K562 (cell line): ENCODE measurements around the gene GATAD1. TPM values are rescaled to one million over a fixed set of nuclear protein-coding genes. Genes with fewer than 3 reads are reported as not detected.

Experiments
- ATAC-seq: fragments of 200-7000 bp; cut with Tn5 transposase; 3 replicates; pipeline ENCODE4 v1.9.1; 2020; ENCODE audit warnings: moderate library complexity
- BruUV-seq: library from RNA; stranded (reverse); fragments of 400-500 nt; replicated peaks from 2 replicates; lab custom pipeline; 2021; lab: Mats Ljungman, UMichigan
- CTCF ChIA-PET: fragments of 300-600 bp; formaldehyde crosslinking; extraction: SDS; loops from one replicate; lab custom pipeline; 2021; ENCODE audit warnings: low intra/inter-chr PET ratio; lab: Yijun Ruan, JAX
- POLR2A ChIA-PET: fragments of 300-600, 350-650 bp; sonication (Branson Sonifier 250); formaldehyde crosslinking; extraction: SDS; loops from one replicate; lab custom pipeline; 2021; ENCODE audit warnings: antibody characterized with exemption, inconsistent platforms; lab: Yijun Ruan, JAX
- DNase-seq, 4 experiments: peaks; one replicate each; pipeline versions ENCODE4 v3.0.0 to v3.0.0-alpha.2; 2011 to 2018; ENCODE audit warnings: low spot score in 3 of 4, mixed read lengths in 3 of 4; ENCODE audit errors: extremely low read depth in 1 of 4
- FAIRE-seq: peaks from 2 replicates; lab custom pipeline; 2011; peaks lifted over from hg19 to GRCh38; lab: Jason Lieb, UNC
- H2AFZ ChIP-seq: 2 replicates; pipeline ENCODE4 v1.6.0; 2011; ENCODE audit warnings: low read depth, low read length, control low read depth, inconsistent platforms
- H3K27ac ChIP-seq: fragments of 200-600 bp; 3 replicates; pipeline ENCODE4 v1.8.0; 2011; ENCODE audit warnings: low read depth, mild to moderate bottlenecking, control low read depth, inconsistent platforms, low read length, moderate library complexity, mixed read lengths; ENCODE audit errors: extremely low read depth
- H3K27me3 ChIP-seq, 2 experiments: fragments of 300-600 bp in 1 of 2; 2 replicates in 1 of 2; 3 replicates in 1 of 2; pipeline versions ENCODE4 v1.6.0 to v1.8.0; 2011; ENCODE audit warnings: inconsistent platforms in 2 of 2, low read length in 2 of 2, mild to moderate bottlenecking in 1 of 2, mixed read lengths in 1 of 2, moderate library complexity in 1 of 2; ENCODE audit not compliant: control insufficient read depth in 2 of 2, insufficient read depth in 2 of 2
- H3K36me3 ChIP-seq: fragments of 300-600 bp; 3 replicates; pipeline ENCODE4 v1.8.0; 2011; ENCODE audit warnings: mild to moderate bottlenecking, low read length, inconsistent platforms; ENCODE audit not compliant: control insufficient read depth, insufficient read depth
- H3K4me1 ChIP-seq, 2 experiments: fragments of 200-600 bp in 1 of 2; replicated peaks in 1 of 2; 2 replicates in 1 of 2; 3 replicates in 1 of 2; pipeline versions ENCODE4 v1.5.1 to v1.8.0; 2011; ENCODE audit warnings: inconsistent platforms in 2 of 2, low read length in 2 of 2, mild to moderate bottlenecking in 1 of 2, mixed read lengths in 1 of 2, moderate library complexity in 1 of 2; ENCODE audit not compliant: control insufficient read depth in 2 of 2, insufficient read depth in 2 of 2
- H3K4me2 ChIP-seq: 2 replicates; pipeline ENCODE4 v1.6.1; 2011; ENCODE audit warnings: low read length, control low read depth, inconsistent platforms, mixed read lengths; ENCODE audit not compliant: insufficient read depth
- H3K4me3 ChIP-seq: fragments of 200-600 bp; sonication (generic), shearing (Covaris generic); 2 replicates; pipeline ENCODE4 v1.5.1; 2016; ENCODE audit warnings: control low read depth, inconsistent platforms
- H3K79me2 ChIP-seq: fragments of 200-600 bp; 3 replicates; pipeline ENCODE4 v1.8.0; 2011; ENCODE audit warnings: low read length, inconsistent platforms; ENCODE audit not compliant: control insufficient read depth, insufficient read depth
- H3K9ac ChIP-seq, 2 experiments: 2 replicates each; pipeline versions ENCODE4 v1.6.0 to v1.6.1; 2011; ENCODE audit warnings: low read depth in 2 of 2, low read length in 2 of 2, control low read depth in 1 of 2, inconsistent platforms in 1 of 2, mild to moderate bottlenecking in 1 of 2, mixed read lengths in 1 of 2; ENCODE audit not compliant: insufficient read depth in 1 of 2
- H3K9me1 ChIP-seq: one replicate; pipeline ENCODE4 v1.6.0; 2011; ENCODE audit warnings: inconsistent platforms, mild to moderate bottlenecking, low read length, moderate library complexity; ENCODE audit not compliant: control insufficient read depth, insufficient read depth
- H3K9me3 ChIP-seq: replicated peaks from 2 replicates; pipeline ENCODE4 v1.5.1; 2011; ENCODE audit warnings: low read depth, low read length, inconsistent platforms; ENCODE audit not compliant: control insufficient read depth, insufficient read depth
- H4K20me1 ChIP-seq: replicated peaks from 2 replicates; pipeline ENCODE4 v1.6.1; 2011; ENCODE audit warnings: low read length, inconsistent platforms, mixed read lengths; ENCODE audit not compliant: control insufficient read depth, insufficient read depth
- ARNT ChIP-seq, 2 experiments: fragments of 450-650 bp; IDR thresholded peaks; 2 replicates each; pipeline ENCODE4 v1.6.1; 2016; ENCODE audit warnings: mild to moderate bottlenecking in 1 of 2
- EHMT2 ChIP-seq: fragments of 450-650 bp; IDR thresholded peaks from 2 replicates; pipeline ENCODE4 v1.6.1; 2018; ENCODE audit warnings: antibody characterized with exemption
- FOXP1 ChIP-seq: sonication (generic); formaldehyde crosslinking; IDR thresholded peaks from 2 replicates; pipeline ENCODE4 v1.8.0; 2022; ENCODE audit warnings: mild to moderate bottlenecking, missing genetic modification reagents
- GTF2A2 ChIP-seq: IDR thresholded peaks from 2 replicates; pipeline ENCODE4 v1.6.1; 2016; ENCODE audit warnings: mild to moderate bottlenecking, missing genetic modification characterization, missing compliant biosample characterization
- HDAC2 ChIP-seq: fragments of 450-650 bp; IDR thresholded peaks from 2 replicates; pipeline ENCODE4 v1.6.1; 2016; ENCODE audit warnings: mild to moderate bottlenecking
- JUND ChIP-seq, 2 experiments: IDR thresholded peaks; 2 replicates in 1 of 2; 3 replicates in 1 of 2; pipeline ENCODE4 v1.6.1; 2011; ENCODE audit warnings: borderline replicate concordance in 2 of 2, low read depth in 2 of 2, low read length in 2 of 2, improper control_type of control experiment in 1 of 2, missing biosample characterization in 1 of 2, missing genetic modification characterization in 1 of 2, missing genetic modification reagents in 1 of 2
- SMAD1 ChIP-seq: fragments of 150-350 bp; IDR thresholded peaks from 2 replicates; pipeline ENCODE4 v1.6.1; 2014; ENCODE audit warnings: low read length, low read depth; ENCODE audit not compliant: partially characterized antibody
- TGIF2 ChIP-seq: sonication (generic); formaldehyde crosslinking; IDR thresholded peaks from 2 replicates; pipeline ENCODE4 v1.8.1; 2022; ENCODE audit warnings: mild to moderate bottlenecking, missing genetic modification reagents, moderate library complexity
- ZEB2 ChIP-seq: fragments of 450-650 bp; IDR thresholded peaks from 2 replicates; pipeline ENCODE4 v1.6.1; 2016
- ZNF212 ChIP-seq: fragments of 450-650 bp; formaldehyde crosslinking; IDR thresholded peaks from 2 replicates; pipeline ENCODE4 v1.4.0; 2020; ENCODE audit warnings: mild to moderate bottlenecking
- ZNF282 ChIP-seq: sonication (generic); formaldehyde crosslinking; IDR thresholded peaks from 2 replicates; pipeline ENCODE4 v1.8.1; 2023; ENCODE audit warnings: missing genetic modification reagents
- ZNF584 ChIP-seq: fragments of 200-800 bp; sonication (Bioruptor generic); IDR thresholded peaks from 2 replicates; pipeline ENCODE4 v1.6.1; 2016; ENCODE audit warnings: low read depth, mild to moderate bottlenecking, missing genetic modification characterization, missing compliant biosample characterization
- ZSCAN29 ChIP-seq: fragments of 450-650 bp; IDR thresholded peaks from 2 replicates; pipeline ENCODE4 v1.6.1; 2017
- WGBS: fragments of 100-300 bp; shearing (Covaris generic); methylation state at CpG from one replicate; pipeline ENCODE4 v1.1.6; 2016; ENCODE audit warnings: low coverage, mixed read lengths; ENCODE audit not compliant: insufficient coverage; ENCODE audit errors: missing lambda C conversion rate; 5-methylcytosine and 5-hydroxymethylcytosine counted together
- in situ Hi-C: fragments of 300-500 bp; cut with MboI; formaldehyde crosslinking; loops from 4 replicates; pipeline ENCODE4 v1.15.0; 2018; ENCODE audit warnings: inconsistent platforms, mixed read lengths
- intact Hi-C: fragments of 100-400 bp; cut with micrococcal nuclease; formaldehyde crosslinking; loops from 2 replicates; pipeline ENCODE4 v1.14.2; 2022
- polyA plus RNA-seq, 8 experiments: library from polyadenylated mRNA; depleted of rRNA in 4 of 8; stranded (reverse) in 5 of 8; unstranded in 3 of 8; fragments of >200 nt; fragmentation: Nextera tagmentation in 2 of 8; fragmentation: Illumina TruSeq in 1 of 8; extraction: Ambion mirVana in 2 of 8; extraction: Trizol in 1 of 8; gene quantifications; 2 replicates each; pipeline versions ENCODE4 v1.2.1 to v1.2.3, GENCODE V29; 2011 to 2014; ENCODE audit warnings: inconsistent platforms in 1 of 8, missing spikeins in 1 of 8
- total RNA-seq, 7 experiments: library from RNA; depleted of rRNA in 6 of 7; stranded (reverse); fragments of >200 nt in 6 of 7; fragmentation: Illumina TruSeq in 2 of 7; extraction: Trizol in 2 of 7; gene quantifications; 2 replicates each; pipeline versions ENCODE4 v1.2.1 to v1.2.3, GENCODE V29; 2011 to 2021; ENCODE audit warnings: low replicate concordance in 1 of 7
- TF ChIP-seq, protein P1 (sequence below): fragments of 450-650 bp; formaldehyde crosslinking; IDR thresholded peaks from 2 replicates; pipeline ENCODE4 v1.4.0; 2022; ENCODE audit warnings: mild to moderate bottlenecking, moderate library complexity
- TF ChIP-seq, protein P2 (sequence below): sonication (generic); formaldehyde crosslinking; IDR thresholded peaks from 2 replicates; pipeline ENCODE4 v1.8.1; 2023; ENCODE audit warnings: mild to moderate bottlenecking, missing genetic modification reagents
- TF ChIP-seq, protein P3 (sequence below): sonication (generic); formaldehyde crosslinking; IDR thresholded peaks from 2 replicates; pipeline ENCODE4 v1.9.0; 2022; ENCODE audit warnings: mild to moderate bottlenecking, missing genetic modification reagents

GATAD1 gene
- total and polyA plus RNA-seq, 9 of the 15 experiments (the other 6 are each of a cell fraction or from before 2014, with no cell fraction given): 9.3 to 67.7 (median 34.3) TPM

DNA sequence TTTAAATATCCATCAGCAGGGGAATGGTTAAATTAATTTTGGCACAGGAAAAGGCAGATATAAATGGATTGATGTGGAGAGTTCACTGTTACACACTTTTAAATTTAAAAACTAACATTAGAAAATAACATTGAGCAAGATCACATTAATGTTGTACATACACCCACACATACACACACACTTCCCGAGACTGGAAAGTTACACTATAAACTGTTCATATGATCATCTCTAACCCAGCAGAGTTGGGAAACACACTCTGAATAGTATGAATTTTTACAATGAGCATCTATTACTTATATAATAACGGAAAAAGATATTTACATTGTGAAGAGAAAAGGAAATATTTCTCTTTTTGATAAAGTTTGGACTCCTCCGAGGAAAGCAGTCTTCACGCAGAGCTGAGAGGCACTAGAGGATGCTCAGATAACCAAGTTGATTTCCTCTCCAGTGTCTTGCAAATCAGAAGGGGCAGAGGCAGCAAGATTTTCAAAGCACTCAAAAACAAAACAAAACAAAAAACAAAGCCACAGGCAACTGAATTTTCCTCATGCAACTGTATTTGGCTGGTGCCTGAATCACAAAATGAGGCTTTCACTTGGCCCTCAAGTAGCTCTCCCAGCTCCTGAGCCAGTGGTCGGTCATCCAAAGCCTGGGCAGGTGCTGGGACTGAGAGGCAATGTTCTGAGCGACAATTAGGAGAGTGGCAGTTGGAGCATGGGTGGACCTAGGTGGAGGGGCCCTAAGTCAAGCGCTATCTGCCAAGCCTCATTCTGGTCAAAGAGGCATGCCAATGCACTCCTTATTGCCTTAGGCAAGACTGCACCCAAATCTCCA, 10.5 kb upstream of the GATAD1 start:
- no TSS peak for BruUV-seq
- no peaks in the 10 kb centered on the region for H3K36me3 ChIP-seq
- TF ChIP-seq SMAD1 (no peak), ARNT (IDR thresholded peaks at IDR 0.05) (no peak), ZNF584 (CRISPR knock-in tag) (no peak), JUND (IDR thresholded peaks at IDR 0.05; ENCODE audit: borderline replicate concordance, low read depth, low read length) (no peak), JUND (tag; IDR thresholded peaks at IDR 0.05; ENCODE audit: borderline replicate concordance, low read depth, low read length) (no peak), GTF2A2 (no peak), ZSCAN29 (no peak), ZNF212 (CRISPR knock-in tag) (no peak), FOXP1 (CRISPR knock-in tag) (no peak), ZNF282 (no peak), HDAC2 (no peak), TGIF2 (no peak), EHMT2 (no peak), ZEB2 (no peak)
- TF ChIP-seq, protein P1, sequence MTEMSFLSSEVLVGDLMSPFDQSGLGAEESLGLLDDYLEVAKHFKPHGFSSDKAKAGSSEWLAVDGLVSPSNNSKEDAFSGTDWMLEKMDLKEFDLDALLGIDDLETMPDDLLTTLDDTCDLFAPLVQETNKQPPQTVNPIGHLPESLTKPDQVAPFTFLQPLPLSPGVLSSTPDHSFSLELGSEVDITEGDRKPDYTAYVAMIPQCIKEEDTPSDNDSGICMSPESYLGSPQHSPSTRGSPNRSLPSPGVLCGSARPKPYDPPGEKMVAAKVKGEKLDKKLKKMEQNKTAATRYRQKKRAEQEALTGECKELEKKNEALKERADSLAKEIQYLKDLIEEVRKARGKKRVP (CRISPR knock-in tag): no peak
- TF ChIP-seq, protein P2, sequence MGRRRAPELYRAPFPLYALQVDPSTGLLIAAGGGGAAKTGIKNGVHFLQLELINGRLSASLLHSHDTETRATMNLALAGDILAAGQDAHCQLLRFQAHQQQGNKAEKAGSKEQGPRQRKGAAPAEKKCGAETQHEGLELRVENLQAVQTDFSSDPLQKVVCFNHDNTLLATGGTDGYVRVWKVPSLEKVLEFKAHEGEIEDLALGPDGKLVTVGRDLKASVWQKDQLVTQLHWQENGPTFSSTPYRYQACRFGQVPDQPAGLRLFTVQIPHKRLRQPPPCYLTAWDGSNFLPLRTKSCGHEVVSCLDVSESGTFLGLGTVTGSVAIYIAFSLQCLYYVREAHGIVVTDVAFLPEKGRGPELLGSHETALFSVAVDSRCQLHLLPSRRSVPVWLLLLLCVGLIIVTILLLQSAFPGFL (CRISPR knock-in tag): no peak
- TF ChIP-seq, protein P3, sequence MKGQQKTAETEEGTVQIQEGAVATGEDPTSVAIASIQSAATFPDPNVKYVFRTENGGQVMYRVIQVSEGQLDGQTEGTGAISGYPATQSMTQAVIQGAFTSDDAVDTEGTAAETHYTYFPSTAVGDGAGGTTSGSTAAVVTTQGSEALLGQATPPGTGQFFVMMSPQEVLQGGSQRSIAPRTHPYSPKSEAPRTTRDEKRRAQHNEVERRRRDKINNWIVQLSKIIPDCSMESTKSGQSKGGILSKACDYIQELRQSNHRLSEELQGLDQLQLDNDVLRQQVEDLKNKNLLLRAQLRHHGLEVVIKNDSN: no peak
- TF ChIP-seq, all 486 proteins: peak for 0
- intact Hi-C loops (no loop called here), in situ Hi-C loops (loop anchor here (10.0 kb wide), 1 partner anchor 302 kb away; the partner anchor contains the start of gene CYP51A1)
- H3K4me3 ChIP-seq: no peak overlapping the region
- H3K9me1 ChIP-seq: no peaks in the 10 kb centered on the region
- ChIA-PET POLR2A (interaction anchor here (1.1 kb wide), 1 partner anchor 11 kb away, joined by 3 read pairs; no protein-coding TSS in a partner anchor), CTCF (no interaction called here)
- H3K79me2 ChIP-seq: no peaks in the 10 kb centered on the region
- 41% methylated on average over 7 of the region's 7 CpGs for WGBS
- no peak for DNase-seq
- peak overlapping the region; percentile 42; the same call in 1 of the 2 replicates for H2AFZ ChIP-seq
- no peak for FAIRE-seq
- no peaks in the 10 kb centered on the region; a peak in 2 of 5 replicates for H3K4me1 ChIP-seq
- no peaks in the 10 kb centered on the region for H4K20me1 ChIP-seq
- ATAC-seq: peak; percentile 36
- H3K9ac ChIP-seq: no peak overlapping the region
- no peak overlapping the region for H3K4me2 ChIP-seq
- H3K9me3 ChIP-seq: 0 out of 2 replicates have a peak, but pooled peaks cover 1% of the 10 kb centered on the region
- no peaks in the 10 kb centered on the region for H3K27me3 ChIP-seq
- no peak overlapping the region for H3K27ac ChIP-seq
